GM23338 (cell line): ENCODE measurements around the gene NINJ2. TPM values are rescaled to one million over a fixed set of nuclear protein-coding genes. Genes with fewer than 3 reads are reported as not detected.
A peak's percentile ranks its signal among the peaks of the same experiment; 100 is the strongest.

Experiments used
- ATAC-seq: fragments of 200-7000 bp; cut with Tn5 transposase; 3 replicates; pipeline ENCODE4 v1.9.1; 2020
- DNase-seq: peaks from one replicate; pipeline ENCODE4 v3.0.0-alpha.2; 2015; ENCODE audit warnings: low spot score
- H2AFZ ChIP-seq: fragments of 200-600 bp; sonication (generic); 2 replicates; pipeline ENCODE4 v1.8.0; 2016; ENCODE audit warnings: antibody characterized with exemption, mild to moderate bottlenecking, moderate library complexity
- H3F3A ChIP-seq: fragments of 200-600 bp; sonication (generic); replicated peaks from 2 replicates; pipeline ENCODE4 v1.8.0; 2017; ENCODE audit warnings: antibody characterized with exemption, mixed run types, low read depth
- H3K27ac ChIP-seq: fragments of 200-600 bp; sonication (generic); 2 replicates; pipeline ENCODE4 v1.6.1; 2016; ENCODE audit warnings: low read depth
- H3K27me3 ChIP-seq: fragments of 200-600 bp; sonication (generic); 2 replicates; pipeline ENCODE4 v1.8.0; 2016; ENCODE audit warnings: mild to moderate bottlenecking, mixed run types, moderate library complexity; ENCODE audit not compliant: insufficient read depth
- H3K36me3 ChIP-seq: fragments of 200-600 bp; sonication (generic); 2 replicates; pipeline ENCODE4 v1.8.0; 2016; ENCODE audit warnings: mild to moderate bottlenecking; ENCODE audit not compliant: insufficient read depth
- H3K4me1 ChIP-seq: fragments of 200-600 bp; sonication (generic); 2 replicates; pipeline ENCODE4 v1.8.0; 2016; ENCODE audit warnings: mild to moderate bottlenecking, moderate library complexity; ENCODE audit not compliant: insufficient read depth
- H3K4me2 ChIP-seq: fragments of 200-600 bp; sonication (generic); 2 replicates; pipeline ENCODE4 v1.7.1; 2017; ENCODE audit warnings: mixed run types
- H3K4me3 ChIP-seq: fragments of 200-600 bp; sonication (generic); 2 replicates; pipeline ENCODE4 v1.6.1; 2016; ENCODE audit warnings: mixed run types
- H3K79me2 ChIP-seq: fragments of 200-600 bp; sonication (generic); replicated peaks from 2 replicates; pipeline ENCODE4 v1.8.0; 2017; ENCODE audit warnings: mild to moderate bottlenecking; ENCODE audit not compliant: insufficient read depth
- H3K9me2 ChIP-seq: fragments of 200-600 bp; sonication (generic); 2 replicates; pipeline ENCODE4 v1.8.0; 2017; ENCODE audit not compliant: insufficient read depth
- H4K20me1 ChIP-seq: fragments of 200-600 bp; sonication (generic); replicated peaks from 2 replicates; pipeline ENCODE4 v1.8.0; 2017; ENCODE audit warnings: mild to moderate bottlenecking; ENCODE audit not compliant: insufficient read depth
- H3K27ac Mint-ChIP-seq: 2 replicates; pipeline ENCODE4 v1.8.0; 2020; ENCODE audit warnings: inconsistent platforms, mild to moderate bottlenecking, moderate library complexity, mixed read lengths
- H3K27me3 Mint-ChIP-seq: 3 replicates; pipeline ENCODE4 v1.8.0; 2022; ENCODE audit warnings: low read depth, mild to moderate bottlenecking, moderate library complexity, mixed read lengths, inconsistent platforms; ENCODE audit not compliant: insufficient read depth, poor library complexity
- H3K36me3 Mint-ChIP-seq: 3 replicates; pipeline ENCODE4 v1.8.0; 2021; ENCODE audit warnings: low read depth, mild to moderate bottlenecking, inconsistent platforms, moderate library complexity, mixed read lengths
- H3K4me1 Mint-ChIP-seq: 3 replicates; pipeline ENCODE4 v1.8.0; 2020; ENCODE audit warnings: mild to moderate bottlenecking, inconsistent platforms, mixed read lengths
- H3K4me3 Mint-ChIP-seq: 3 replicates; pipeline ENCODE4 v1.8.0; 2021; ENCODE audit warnings: moderate library complexity, mild to moderate bottlenecking, inconsistent platforms, mixed read lengths
- H3K9me3 Mint-ChIP-seq: 3 replicates; pipeline ENCODE4 v1.8.0; 2020; ENCODE audit warnings: moderate library complexity, mild to moderate bottlenecking, inconsistent platforms, mixed read lengths
- CREB1 ChIP-seq: fragments of 250-450 bp; sonication (Bioruptor Pico); IDR thresholded peaks from 2 replicates; pipeline ENCODE4 v1.5.0; 2020; ENCODE audit warnings: low read depth, mild to moderate bottlenecking, moderate library complexity
- JUNB ChIP-seq: IDR thresholded peaks from one replicate; pipeline ENCODE4 v1.6.1; 2016; ENCODE audit warnings: antibody characterized with exemption; ENCODE audit not compliant: unreplicated experiment
- POLR2AphosphoS5 ChIP-seq: IDR thresholded peaks from 2 replicates; pipeline ENCODE4 v1.6.1; 2016; ENCODE audit warnings: antibody characterized with exemption, low read depth
- REST ChIP-seq: IDR thresholded peaks from one replicate; pipeline ENCODE4 v1.6.1; 2018; ENCODE audit warnings: antibody characterized with exemption; ENCODE audit not compliant: unreplicated experiment
- polyA plus RNA-seq: library from polyadenylated mRNA; unstranded; fragments of >200 nt; fragmentation: Nextera tagmentation; extraction: Ambion mirVana; gene quantifications from 2 replicates; pipeline ENCODE4 v1.2.1, GENCODE V29; 2016
- total RNA-seq: library from RNA; depleted of rRNA; stranded (reverse); fragments of >200 nt; shearing (Covaris generic); gene quantifications from 2 replicates; pipeline ENCODE4 v1.2.3, GENCODE V29; 2014
- TF ChIP-seq, protein P1 (sequence below): IDR thresholded peaks from 2 replicates; pipeline ENCODE4 v1.6.1; 2016; ENCODE audit warnings: antibody characterized with exemption
- TF ChIP-seq, protein P2 (sequence below), 2 experiments: fragments of 200-600 bp in 1 of 2; sonication (generic) in 1 of 2; conservative IDR thresholded peaks; 2 replicates each; pipeline versions ENCODE4 v1.5.1 to v1.6.1; 2016 to 2017; ENCODE audit warnings: antibody characterized with exemption in 2 of 2, low read depth in 2 of 2, mild to moderate bottlenecking in 2 of 2, moderate library complexity in 1 of 2

Gene NINJ2
- total and polyA plus RNA-seq, 2 experiments from 2014 or later: 0.94 to 2.6 TPM

- TF ChIP-seq, protein P1, sequence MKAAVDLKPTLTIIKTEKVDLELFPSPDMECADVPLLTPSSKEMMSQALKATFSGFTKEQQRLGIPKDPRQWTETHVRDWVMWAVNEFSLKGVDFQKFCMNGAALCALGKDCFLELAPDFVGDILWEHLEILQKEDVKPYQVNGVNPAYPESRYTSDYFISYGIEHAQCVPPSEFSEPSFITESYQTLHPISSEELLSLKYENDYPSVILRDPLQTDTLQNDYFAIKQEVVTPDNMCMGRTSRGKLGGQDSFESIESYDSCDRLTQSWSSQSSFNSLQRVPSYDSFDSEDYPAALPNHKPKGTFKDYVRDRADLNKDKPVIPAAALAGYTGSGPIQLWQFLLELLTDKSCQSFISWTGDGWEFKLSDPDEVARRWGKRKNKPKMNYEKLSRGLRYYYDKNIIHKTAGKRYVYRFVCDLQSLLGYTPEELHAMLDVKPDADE: no peak; the same call in 1 of the 2 replicates
- TF ChIP-seq REST: no peak
- TF ChIP-seq POLR2AphosphoS5: no peak
- TF ChIP-seq JUNB: no peak
- TF ChIP-seq, protein P2, sequence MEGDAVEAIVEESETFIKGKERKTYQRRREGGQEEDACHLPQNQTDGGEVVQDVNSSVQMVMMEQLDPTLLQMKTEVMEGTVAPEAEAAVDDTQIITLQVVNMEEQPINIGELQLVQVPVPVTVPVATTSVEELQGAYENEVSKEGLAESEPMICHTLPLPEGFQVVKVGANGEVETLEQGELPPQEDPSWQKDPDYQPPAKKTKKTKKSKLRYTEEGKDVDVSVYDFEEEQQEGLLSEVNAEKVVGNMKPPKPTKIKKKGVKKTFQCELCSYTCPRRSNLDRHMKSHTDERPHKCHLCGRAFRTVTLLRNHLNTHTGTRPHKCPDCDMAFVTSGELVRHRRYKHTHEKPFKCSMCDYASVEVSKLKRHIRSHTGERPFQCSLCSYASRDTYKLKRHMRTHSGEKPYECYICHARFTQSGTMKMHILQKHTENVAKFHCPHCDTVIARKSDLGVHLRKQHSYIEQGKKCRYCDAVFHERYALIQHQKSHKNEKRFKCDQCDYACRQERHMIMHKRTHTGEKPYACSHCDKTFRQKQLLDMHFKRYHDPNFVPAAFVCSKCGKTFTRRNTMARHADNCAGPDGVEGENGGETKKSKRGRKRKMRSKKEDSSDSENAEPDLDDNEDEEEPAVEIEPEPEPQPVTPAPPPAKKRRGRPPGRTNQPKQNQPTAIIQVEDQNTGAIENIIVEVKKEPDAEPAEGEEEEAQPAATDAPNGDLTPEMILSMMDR (conservative IDR thresholded peaks at IDR 0.05; ENCODE audit: low read depth in 2 of 2): no peak
- no peak for TF ChIP-seq CREB1 (CRISPR knock-in tag)
These were observed 19.6 kb downstream of the NINJ2 start (continued) for GRCh38 chr12:643475-644302.

DNA sequence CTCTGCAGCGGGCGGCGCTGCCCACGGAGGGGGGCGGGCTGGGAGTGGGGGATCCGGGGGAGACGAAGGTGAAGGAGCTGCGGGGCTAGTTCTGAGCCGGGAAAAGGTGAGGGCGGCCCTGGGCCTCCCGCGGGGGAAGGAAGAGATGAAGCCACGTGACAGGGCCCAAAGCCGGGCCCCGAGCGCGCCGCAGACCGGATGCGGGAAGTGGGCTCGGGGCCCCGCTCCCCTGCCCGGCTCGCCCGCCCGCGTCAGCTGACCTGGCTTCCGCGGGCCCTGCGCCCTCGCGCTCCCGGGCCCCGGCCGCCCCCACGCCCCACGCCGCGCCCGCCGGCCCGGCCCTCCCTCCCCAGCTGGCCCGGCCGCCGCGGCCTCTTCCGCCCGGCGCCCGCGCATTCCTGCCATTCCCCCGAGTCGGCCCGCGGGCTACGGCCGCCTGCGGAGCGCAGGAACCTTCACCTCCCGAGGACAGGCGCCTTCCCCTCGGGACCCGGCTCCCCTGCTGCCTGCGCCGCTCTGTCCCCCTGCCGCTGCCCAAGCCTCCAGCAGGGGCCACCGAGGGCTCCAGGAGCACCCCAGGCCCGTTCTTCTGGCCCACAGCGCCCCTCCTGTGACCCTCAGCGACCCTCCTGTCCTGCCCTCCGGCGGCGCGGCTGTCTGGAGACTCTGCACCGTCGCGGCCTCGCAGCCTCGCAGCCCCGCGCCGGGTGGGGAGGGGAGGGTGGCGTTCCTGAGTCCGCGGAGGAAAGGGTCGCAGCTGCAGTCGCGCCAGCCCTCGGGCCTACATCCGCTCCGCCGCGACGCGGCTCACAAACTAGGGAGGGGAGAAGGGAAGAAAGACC lies 20.4 kb downstream of the NINJ2 start:
- H3K36me3 Mint-ChIP-seq: no peaks in the 10 kb centered on the region
- ATAC-seq: peak; percentile 85
- H4K20me1 ChIP-seq: no peaks in the 10 kb centered on the region
- no peaks in the 10 kb centered on the region for H3K79me2 ChIP-seq
- H2AFZ ChIP-seq: peak overlapping the region; percentile 98
- peaks cover 11% of the 10 kb centered on the region; the same call in 2 of the 3 replicates for H3K4me1 Mint-ChIP-seq
- H3K36me3 ChIP-seq: no peaks in the 10 kb centered on the region
- 0 out of 2 replicates have a peak overlapping the region, but pooled peaks have one; percentile 63 for H3K27ac ChIP-seq
- H3K9me2 ChIP-seq: no peaks in the 10 kb centered on the region
- H3K4me3 Mint-ChIP-seq: peak overlapping the region; percentile 76
- H3K4me3 ChIP-seq: peak overlapping the region; percentile 74
- peaks cover 7% of the 10 kb centered on the region; the same call in 1 of the 2 replicates for H3F3A ChIP-seq
- no peaks in the 10 kb centered on the region for H3K27me3 ChIP-seq
- H3K4me1 ChIP-seq: peaks cover 4% of the 10 kb centered on the region; the same call in 1 of the 2 replicates
- H3K27ac Mint-ChIP-seq: no peak overlapping the region
- peaks cover 5% of the 10 kb centered on the region for H3K27me3 Mint-ChIP-seq
- no peaks in the 10 kb centered on the region for H3K9me3 Mint-ChIP-seq
- DNase-seq: peak; percentile 83
- H3K4me2 ChIP-seq: peak overlapping the region; percentile 91
- no peak for TF ChIP-seq JUNB
- TF ChIP-seq, protein P2 (conservative IDR thresholded peaks at IDR 0.05; ENCODE audit: low read depth in 2 of 2): peak; percentile 35 to 42; a peak in 3 of 4 replicates
